Endodermal cell (in vitro differentiated cells): ENCODE measurements around the gene KIF1A. TPM values are rescaled to one million over a fixed set of nuclear protein-coding genes. Genes with fewer than 3 reads are reported as not detected.

Experiments used
- DNase-seq: peaks from one replicate; pipeline ENCODE4 v3.0.0-alpha.2; 2017
- H3K27ac ChIP-seq: 2 replicates; pipeline ENCODE4 v1.5.1; 2013; ENCODE audit warnings: mild to moderate bottlenecking, low read depth, low read length, moderate library complexity
- H3K27me3 ChIP-seq: 2 replicates; pipeline ENCODE4 v1.6.1; 2013; ENCODE audit warnings: mild to moderate bottlenecking, low read length, moderate library complexity; ENCODE audit not compliant: insufficient read depth, control insufficient read depth, poor library complexity, severe bottlenecking
- H3K36me3 ChIP-seq: 2 replicates; pipeline ENCODE4 v1.7.0; 2013; ENCODE audit warnings: mild to moderate bottlenecking, low read length, moderate library complexity; ENCODE audit not compliant: control insufficient read depth, insufficient read depth
- H3K4me1 ChIP-seq: one replicate; pipeline ENCODE4 v1.7.0; 2013; ENCODE audit warnings: low read length; ENCODE audit not compliant: control insufficient read depth, insufficient read depth
- H3K4me3 ChIP-seq: 2 replicates; pipeline ENCODE4 v1.5.1; 2013; ENCODE audit warnings: mild to moderate bottlenecking, low read length, moderate library complexity
- H3K9ac ChIP-seq: 2 replicates; pipeline ENCODE4 v1.6.1; 2013; ENCODE audit warnings: mild to moderate bottlenecking, low read length, moderate library complexity; ENCODE audit not compliant: poor library complexity, severe bottlenecking; ENCODE audit errors: extremely low read depth
- H3K9me3 ChIP-seq: 2 replicates; pipeline ENCODE4 v1.6.1; 2013; ENCODE audit warnings: mild to moderate bottlenecking, low read length, moderate library complexity; ENCODE audit not compliant: control insufficient read depth
- H3K27ac Mint-ChIP-seq: 2 replicates; pipeline ENCODE4 v1.8.0; 2020; ENCODE audit warnings: mixed read lengths
- H3K27me3 Mint-ChIP-seq: 2 replicates; pipeline ENCODE4 v1.8.0; 2021; ENCODE audit warnings: mild to moderate bottlenecking, mixed read lengths; ENCODE audit not compliant: insufficient read depth
- H3K36me3 Mint-ChIP-seq: 2 replicates; pipeline ENCODE4 v1.8.0; 2020; ENCODE audit warnings: low read depth, mixed read lengths
- H3K4me1 Mint-ChIP-seq: 2 replicates; pipeline ENCODE4 v1.8.0; 2020; ENCODE audit warnings: mixed read lengths
- H3K4me3 Mint-ChIP-seq: 2 replicates; pipeline ENCODE4 v1.8.0; 2020; ENCODE audit warnings: mild to moderate bottlenecking, moderate library complexity, mixed read lengths
- H3K9me3 Mint-ChIP-seq: 2 replicates; pipeline ENCODE4 v1.8.0; 2020; ENCODE audit warnings: mild to moderate bottlenecking, mixed read lengths
- CTCF ChIP-seq: fragments of 200-600 bp; sonication (generic); conservative IDR thresholded peaks from 2 replicates; pipeline ENCODE4 v1.5.0; 2021; ENCODE audit warnings: antibody characterized with exemption, mild to moderate bottlenecking
- WGBS, 2 experiments: methylation state at CpG; one replicate each; pipeline versions ENCODE4 v1.1.5 to v1.1.7; 2013; ENCODE audit warnings: missing lambda C conversion rate in 2 of 2, mixed read lengths in 1 of 2; ENCODE audit not compliant: insufficient coverage in 1 of 2, insufficient read length in 1 of 2; 5-methylcytosine and 5-hydroxymethylcytosine counted together
- total RNA-seq, 2 donors: library from RNA; stranded (reverse); fragmentation: NEBNext Ultra II Directional in 1 of 2; extraction: Animal tissue kit (Norgen Biotek cat#: 25700) in 1 of 2; gene quantifications; 2 replicates in 1 of 2; 3 replicates in 1 of 2; pipeline ENCODE4 v1.2.1, GENCODE V29; 2021

Gene KIF1A
- total RNA-seq, 2 donors from 2014 or later = 58.8 to 83.1 TPM

DNA sequence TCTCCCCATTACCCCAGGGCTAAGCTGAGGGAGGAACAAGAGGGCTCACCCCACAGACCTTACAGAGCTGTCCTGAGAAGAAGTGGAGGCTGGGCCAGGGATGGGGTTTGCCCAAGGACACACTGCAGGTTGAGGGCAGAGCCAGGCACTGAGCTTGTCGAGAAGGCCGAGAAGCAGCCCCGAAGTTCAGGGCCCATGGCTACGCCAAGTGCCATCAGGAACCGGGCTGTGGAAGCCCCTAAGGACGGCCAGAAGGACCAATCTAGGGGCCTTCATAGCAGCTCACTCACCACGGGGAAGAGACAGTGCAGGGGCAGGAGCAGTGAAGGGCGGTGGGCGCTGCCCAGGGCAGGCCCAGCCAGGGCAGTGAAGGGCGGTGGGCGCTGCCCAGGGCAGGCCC, 30.0 kb upstream of the KIF1A start:
- TF ChIP-seq CTCF = no peak
- no peak overlapping the region for H3K27ac ChIP-seq
- H3K4me3 Mint-ChIP-seq = no peak overlapping the region
- H3K4me1 ChIP-seq = no peaks in the 10 kb centered on the region
- H3K36me3 Mint-ChIP-seq = no peaks in the 10 kb centered on the region
- no peaks in the 10 kb centered on the region for H3K36me3 ChIP-seq
- no peaks in the 10 kb centered on the region for H3K4me1 Mint-ChIP-seq
- peaks cover 16% of the 10 kb centered on the region for H3K9me3 ChIP-seq
- peaks cover 22% of the 10 kb centered on the region for H3K9me3 Mint-ChIP-seq
- no peaks in the 10 kb centered on the region for H3K27me3 ChIP-seq
- no peak overlapping the region for H3K27ac Mint-ChIP-seq
- 92 to 97% methylated on average over 5 to 9 of the region's 11 CpGs for WGBS, 2 experiments
- no peak overlapping the region for H3K9ac ChIP-seq
- no peak for DNase-seq
- H3K27me3 Mint-ChIP-seq = no peaks in the 10 kb centered on the region
- H3K4me3 ChIP-seq = no peak overlapping the region

- no peaks in the 10 kb centered on the region for H3K36me3 ChIP-seq
- no peak for TF ChIP-seq CTCF
- H3K9me3 Mint-ChIP-seq = peaks cover 17% of the 10 kb centered on the region
- no peaks in the 10 kb centered on the region for H3K27me3 ChIP-seq
- H3K4me3 ChIP-seq = no peak overlapping the region
- no peak overlapping the region for H3K27ac Mint-ChIP-seq
- no peaks in the 10 kb centered on the region for H3K4me1 ChIP-seq
- H3K9me3 ChIP-seq = peaks cover 6% of the 10 kb centered on the region
- WGBS, 2 experiments = 83 to 91% methylated on average over 7 to 12 of the region's 12 CpGs
- H3K9ac ChIP-seq = no peak overlapping the region
- no peak for DNase-seq
- no peak overlapping the region for H3K4me3 Mint-ChIP-seq
- H3K36me3 Mint-ChIP-seq = no peaks in the 10 kb centered on the region
- H3K4me1 Mint-ChIP-seq = no peaks in the 10 kb centered on the region
- no peak overlapping the region for H3K27ac ChIP-seq
- no peaks in the 10 kb centered on the region for H3K27me3 Mint-ChIP-seq
Observed at GRCh38 chr2:240848900-240849680, 29.1 kb upstream of the KIF1A start.

DNA sequence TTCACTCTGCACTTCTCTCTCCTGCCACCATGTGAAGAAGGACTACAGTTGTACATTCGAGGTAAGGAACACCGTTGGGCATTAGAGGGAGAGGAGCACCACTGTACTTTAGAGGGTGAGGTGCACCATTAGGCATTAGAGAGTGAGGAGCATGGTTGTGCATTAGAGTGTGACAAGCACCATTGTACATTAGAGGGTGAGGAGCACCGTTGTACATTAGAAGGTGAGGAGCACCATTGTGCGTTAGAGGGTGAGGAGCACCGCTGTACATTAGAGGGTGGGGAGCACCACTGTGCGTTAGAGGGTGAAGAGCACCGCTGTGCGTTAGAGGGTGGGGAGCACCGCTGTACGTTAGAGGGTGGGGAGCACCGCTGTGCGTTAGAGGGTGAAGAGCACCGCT, 27.8 kb upstream of the KIF1A start:
- H3K27me3 ChIP-seq = no peaks in the 10 kb centered on the region
- DNase-seq = no peak
- H3K9ac ChIP-seq = no peak overlapping the region
- Mint-ChIP-seq H3K36me3 (no peaks in the 10 kb centered on the region), H3K27me3 (no peaks in the 10 kb centered on the region), H3K4me1 (no peaks in the 10 kb centered on the region), H3K4me3 (no peak overlapping the region), H3K9me3 (peaks cover 11% of the 10 kb centered on the region), H3K27ac (no peak overlapping the region)
- 93 to 100% methylated on average over 2 to 13 of the region's 13 CpGs for WGBS, 2 experiments
- peaks cover 4% of the 10 kb centered on the region for H3K9me3 ChIP-seq
- H3K4me3 ChIP-seq = no peak overlapping the region
- H3K36me3 ChIP-seq = no peaks in the 10 kb centered on the region
- no peak overlapping the region for H3K27ac ChIP-seq
- TF ChIP-seq CTCF = no peak
- H3K4me1 ChIP-seq = no peaks in the 10 kb centered on the region
